TTC549 (cell line): ENCODE measurements around the gene DPH3.

Experiments
- FAIRE-seq: peaks from 2 replicates; lab custom pipeline; 2012; peaks lifted over from hg19 to GRCh38; lab: Jason Lieb, UNC

DPH3 gene

GRCh38 chr3:16290827-16291196 is 26.1 kb upstream of the DPH3 start:
- no peak for FAIRE-seq

- FAIRE-seq: peak; percentile 84
Measured at GRCh38 chr3:16290007-16290826, 25.5 kb upstream of the DPH3 start.

- no peak for FAIRE-seq
Measured at GRCh38 chr3:16289144-16289889, 24.6 kb upstream of the DPH3 start.

- FAIRE-seq: no peak
Measured at GRCh38 chr3:16288664-16289063, 23.9 kb upstream of the DPH3 start.

- FAIRE-seq: no peak
Measured at GRCh38 chr3:16286751-16287543, 22.2 kb upstream of the DPH3 start.

- FAIRE-seq: no peak
Measured at GRCh38 chr3:16286161-16286560, 21.4 kb upstream of the DPH3 start.

- no peak for FAIRE-seq
Measured at GRCh38 chr3:16284633-16285032, 19.9 kb upstream of the DPH3 start.

GRCh38 chr3:16280671-16281070 is 15.9 kb upstream of the DPH3 start:
- no peak for FAIRE-seq

- FAIRE-seq: no peak
Measured at GRCh38 chr3:16279010-16279801, 14.5 kb upstream of the DPH3 start.

GRCh38 chr3:16277471-16277870 is 12.7 kb upstream of the DPH3 start:
- no peak for FAIRE-seq

- no peak for FAIRE-seq
Measured at GRCh38 chr3:16273867-16274266, 9.1 kb upstream of the DPH3 start.

- no peak for FAIRE-seq
Measured at GRCh38 chr3:16272588-16272987, 7.8 kb upstream of the DPH3 start.

- no peak for FAIRE-seq
Measured at GRCh38 chr3:16270855-16271254, 6.1 kb upstream of the DPH3 start.

GRCh38 chr3:16266714-16267113 is 2.0 kb upstream of the DPH3 start:
- FAIRE-seq: no peak

GRCh38 chr3:16265455-16265786 is 678 bp upstream of the DPH3 start:
- FAIRE-seq: no peak

- FAIRE-seq: no peak
Measured at GRCh38 chr3:16264174-16264707, 502 bp downstream of the DPH3 start.

- FAIRE-seq: no peak
Measured at GRCh38 chr3:16262174-16262573, 2.6 kb downstream of the DPH3 start.

- no peak for FAIRE-seq
Measured at GRCh38 chr3:16260046-16260445, 4.7 kb downstream of the DPH3 start.

- no peak for FAIRE-seq
Measured at GRCh38 chr3:16258866-16259265, 5.9 kb downstream of the DPH3 start.

GRCh38 chr3:16258177-16258576 is 6.6 kb downstream of the DPH3 start:
- FAIRE-seq: no peak

GRCh38 chr3:16257309-16257708 is 7.4 kb downstream of the DPH3 start:
- no peak for FAIRE-seq

- no peak for FAIRE-seq
Measured at GRCh38 chr3:16255726-16256125, 9.0 kb downstream of the DPH3 start.
